Dermis blood vessel endothelial cell (primary cell): ENCODE data around the gene LRRC14B. TPM values are rescaled to one million over a fixed set of nuclear protein-coding genes. Genes with fewer than 3 reads are reported as not detected.
"Not testable (repeated sequence)": the region's sequence is repeated elsewhere in the genome, so short reads cannot be mapped to it uniquely, and the experiment has no call there.

Experiments used
- DNase-seq: peaks from one replicate; pipeline ENCODE4 v3.0.0; 2010
- total RNA-seq: library from RNA; depleted of rRNA; stranded (reverse); fragments of >200 nt; gene quantifications from 2 replicates; pipeline ENCODE4 v1.2.3, GENCODE V29; 2014

The LRRC14B gene
- total RNA-seq, 1 donor from 2014 or later, result not detected

DNA sequence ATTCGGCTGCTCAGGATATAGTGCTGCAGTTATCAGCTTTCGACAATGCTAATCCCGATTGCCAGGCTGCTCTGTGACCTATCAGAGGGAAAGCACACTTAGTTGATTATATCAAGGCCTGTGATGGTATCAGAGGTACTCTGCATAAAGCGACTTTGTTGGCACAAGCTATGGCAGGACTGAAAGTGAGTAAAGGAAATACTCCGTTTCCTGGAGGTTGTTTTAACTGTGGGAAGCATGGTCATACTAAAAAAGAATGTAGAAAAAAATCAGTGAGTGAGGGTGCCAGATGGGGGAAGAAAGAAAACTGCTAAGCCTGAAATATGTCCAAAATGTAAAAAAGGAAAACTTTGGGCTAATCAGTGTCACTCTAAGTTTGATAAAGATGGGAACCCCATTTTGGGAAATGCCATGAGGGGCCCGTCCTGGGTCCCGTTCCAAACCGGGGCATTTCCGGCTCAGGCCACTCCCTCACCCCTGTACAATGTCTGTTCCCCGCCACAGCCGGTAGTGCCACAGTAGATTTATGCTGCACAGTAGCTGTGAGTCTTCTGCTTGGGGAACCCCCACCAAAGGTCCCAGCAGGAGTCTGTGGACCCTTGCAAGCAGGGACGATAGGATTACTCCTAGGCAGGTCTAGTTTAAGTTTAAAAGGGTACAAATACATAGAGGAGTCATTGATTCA lies 52.5 kb downstream of the LRRC14B start:
- DNase-seq, result peak; percentile 57

DNA sequence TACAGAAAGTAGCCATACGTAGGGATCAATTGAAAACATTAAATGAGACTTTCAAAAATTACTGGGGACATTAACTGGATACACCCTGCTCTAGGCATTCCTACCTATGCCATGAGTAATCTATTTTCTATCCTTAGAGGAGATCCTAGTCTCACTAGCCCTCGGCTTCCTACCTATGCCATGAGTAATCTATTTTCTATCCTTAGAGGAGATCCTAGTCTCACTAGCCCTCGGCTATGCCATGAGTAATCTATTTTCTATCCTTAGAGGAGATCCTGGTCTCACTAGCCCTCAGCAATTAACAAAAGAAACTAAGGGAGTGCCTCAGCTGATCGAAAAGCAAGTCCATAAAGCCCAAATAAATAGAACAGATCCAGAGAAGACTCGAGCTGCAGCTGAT lies 54.4 kb downstream of the LRRC14B start:
- DNase-seq, result not testable (repeated sequence)

Other genes with a start within 250 kb of the LRRC14B start
- gene PLEKHG4B, start 99.3 kb upstream of the LRRC14B start, total RNA-seq, result not detected in 2 replicates
- gene CCDC127, start 26.7 kb downstream of the LRRC14B start, total RNA-seq, result 5.6 and 6.7 TPM in 2 replicates
- gene SDHA, start 26.8 kb downstream of the LRRC14B start, total RNA-seq, result 123 and 196 TPM in 2 replicates
- gene PDCD6, start 80.2 kb downstream of the LRRC14B start, total RNA-seq, result 98.2 and 131 TPM in 2 replicates
- gene AHRR, start 130.2 kb downstream of the LRRC14B start, total RNA-seq, result 7.4 and 13.4 TPM in 2 replicates